Prostate gland (tissue), 2 donors: Measurements from ENCODE around the gene FNBP1. TPM values are rescaled to one million over a fixed set of nuclear protein-coding genes. Genes with fewer than 3 reads are reported as not detected.

Experiments
- DNase-seq: peaks from one replicate; pipeline ENCODE4 v3.0.0-alpha.2; 2019; ENCODE audit warnings: low spot score
- H3K27ac ChIP-seq, 2 donors: fragments of 200-600 bp; sonication (generic); 2 replicates each; pipeline ENCODE4 v1.5.1; 2017 to 2019
- H3K27me3 ChIP-seq: fragments of 200-600 bp; sonication (generic); replicated peaks from 2 replicates; pipeline ENCODE4 v1.5.1; 2019; ENCODE audit not compliant: insufficient read depth
- H3K36me3 ChIP-seq, 2 donors: fragments of 200-600 bp; sonication (generic); 1 replicate in 1 of 2; 2 replicates in 1 of 2; pipeline versions ENCODE4 v1.5.1 to v1.8.1; 2017 to 2019
- H3K4me1 ChIP-seq: fragments of 200-600 bp; sonication (generic); replicated peaks from 2 replicates; pipeline ENCODE4 v1.5.1; 2019
- H3K4me3 ChIP-seq, 2 donors: fragments of 200-600 bp; sonication (generic); 2 replicates each; pipeline ENCODE4 v1.5.1; 2017 to 2019
- H3K9me3 ChIP-seq: fragments of 200-600 bp; sonication (generic); 2 replicates; pipeline ENCODE4 v1.5.1; 2017
- CTCF ChIP-seq, 4 experiments: fragments of 200-600 bp in 2 of 4; fragments of 450-650 bp in 2 of 4; sonication (generic) in 2 of 4; IDR thresholded peaks; 1 replicate in 3 of 4; 2 replicates in 1 of 4; pipeline ENCODE4 v1.5.1; 2016 to 2019; ENCODE audit warnings: antibody characterized with exemption in 4 of 4, mild to moderate bottlenecking in 2 of 4, moderate library complexity in 2 of 4
- POLR2A ChIP-seq: fragments of 450-650 bp; IDR thresholded peaks from one replicate; pipeline ENCODE4 v1.6.1; 2016; ENCODE audit warnings: antibody characterized with exemption, mild to moderate bottlenecking
- POLR2AphosphoS5 ChIP-seq: sonication (generic); formaldehyde crosslinking; IDR thresholded peaks from one replicate; pipeline ENCODE4 v1.6.1; 2017; ENCODE audit warnings: antibody characterized with exemption
- WGBS: methylation state at CpG from one replicate; pipeline ENCODE4 v1.1.5; 2018; 5-methylcytosine and 5-hydroxymethylcytosine counted together
- intact Hi-C: fragments of 100-400 bp; cut with DNase I; formaldehyde crosslinking; loops from one replicate; pipeline ENCODE4 v1.14.2; 2022
- total RNA-seq, 2 donors: library from RNA; depleted of rRNA; stranded (reverse); fragments of >200 nt; gene quantifications; one replicate each; pipeline ENCODE4 v1.1.0, GENCODE V29; 2016

FNBP1 gene
- total RNA-seq = 10 to 100 TPM; 34.6 to 93.7 TPM

- intact Hi-C loops = loop anchor here (1.0 to 5.0 kb wide), 2 partner anchors 81 to 157 kb away; no protein-coding TSS in a partner anchor
- no peaks in the 10 kb centered on the region for H3K27me3 ChIP-seq
- H3K4me1 ChIP-seq = peaks cover 10% of the 10 kb centered on the region
- DNase-seq = peak; percentile 76
- H3K9me3 ChIP-seq = no peaks in the 10 kb centered on the region
- TF ChIP-seq POLR2A (peak; percentile 90), CTCF (IDR thresholded peaks at IDR 0.05) (no peak), POLR2AphosphoS5 (peak; percentile 78)
- H3K36me3 ChIP-seq = no peaks in the 10 kb centered on the region
- WGBS = under 1% methylated on average over 84 of the region's 92 CpGs
- peak within 1 kb of the TSS; percentile 95 for H3K27ac ChIP-seq
- peak within 1 kb of the TSS; percentile 80 to 99 for H3K4me3 ChIP-seq
Observed at GRCh38 chr9:130042885-130043653, at the start of gene FNBP1. FNBP1 (minus strand) TSS chr9:130043189; CDS start chr9:130042975, 214 bp downstream.

GRCh38 chr9:130090915-130091314 is 47.9 kb upstream of the FNBP1 start:
- Histone ChIP-seq H3K4me3 (no peak overlapping the region), H3K4me1 (no peaks in the 10 kb centered on the region), H3K9me3 (no peaks in the 10 kb centered on the region), H3K27me3 (no peaks in the 10 kb centered on the region), H3K27ac (no peak overlapping the region), H3K36me3 (no peaks in the 10 kb centered on the region)
- TF ChIP-seq CTCF (IDR thresholded peaks at IDR 0.05) (no peak), POLR2AphosphoS5 (no peak), POLR2A (no peak)
- 67% methylated on average over 3 of the region's 3 CpGs for WGBS
- DNase-seq = no peak
- intact Hi-C loops = no loop called here

GRCh38 chr9:130089141-130089540 is 46.2 kb upstream of the FNBP1 start:
- intact Hi-C loops = no loop called here
- Histone ChIP-seq H3K27ac (no peak overlapping the region), H3K27me3 (no peaks in the 10 kb centered on the region), H3K4me1 (no peaks in the 10 kb centered on the region), H3K36me3 (no peaks in the 10 kb centered on the region), H3K4me3 (no peak overlapping the region), H3K9me3 (no peaks in the 10 kb centered on the region)
- WGBS = 96% methylated on average over 12 of the region's 12 CpGs
- DNase-seq = no peak
- TF ChIP-seq CTCF (IDR thresholded peaks at IDR 0.05) (no peak), POLR2AphosphoS5 (no peak), POLR2A (no peak)

GRCh38 chr9:130088051-130088450 is 45.1 kb upstream of the FNBP1 start:
- Histone ChIP-seq H3K4me1 (no peaks in the 10 kb centered on the region), H3K36me3 (peaks cover 0 to 3% of the 10 kb centered on the region in 2 donors), H3K27ac (no peak overlapping the region), H3K27me3 (no peaks in the 10 kb centered on the region), H3K9me3 (no peaks in the 10 kb centered on the region), H3K4me3 (no peak overlapping the region)
- TF ChIP-seq POLR2A = no peak
- TF ChIP-seq CTCF (IDR thresholded peaks at IDR 0.05) = no peak
- no peak for TF ChIP-seq POLR2AphosphoS5
- DNase-seq = no peak
- intact Hi-C loops = no loop called here
- 84% methylated on average over 6 of the region's 6 CpGs for WGBS

GRCh38 chr9:130084337-130084736 is 41.3 kb upstream of the FNBP1 start:
- intact Hi-C loops = no loop called here
- Histone ChIP-seq H3K9me3 (no peaks in the 10 kb centered on the region), H3K4me1 (no peaks in the 10 kb centered on the region), H3K36me3 (peaks cover 0 to 3% of the 10 kb centered on the region in 2 donors), H3K27me3 (no peaks in the 10 kb centered on the region), H3K27ac (no peak overlapping the region), H3K4me3 (no peak overlapping the region)
- no peak for TF ChIP-seq POLR2A
- TF ChIP-seq CTCF (IDR thresholded peaks at IDR 0.05) = no peak
- TF ChIP-seq POLR2AphosphoS5 = no peak
- WGBS = 97% methylated on average over 7 of the region's 7 CpGs
- no peak for DNase-seq
